NCI-H774 (cell line): ENCODE data around the gene CDH12.
"Not testable (repeated sequence)": the region's sequence is repeated elsewhere in the genome, so short reads cannot be mapped to it uniquely, and the experiment has no call there.

ENCODE experiments used
- DNase-seq: peaks from one replicate; lab custom pipeline; 2025; lab: John Stamatoyannopoulos, UW

The CDH12 gene

DNA sequence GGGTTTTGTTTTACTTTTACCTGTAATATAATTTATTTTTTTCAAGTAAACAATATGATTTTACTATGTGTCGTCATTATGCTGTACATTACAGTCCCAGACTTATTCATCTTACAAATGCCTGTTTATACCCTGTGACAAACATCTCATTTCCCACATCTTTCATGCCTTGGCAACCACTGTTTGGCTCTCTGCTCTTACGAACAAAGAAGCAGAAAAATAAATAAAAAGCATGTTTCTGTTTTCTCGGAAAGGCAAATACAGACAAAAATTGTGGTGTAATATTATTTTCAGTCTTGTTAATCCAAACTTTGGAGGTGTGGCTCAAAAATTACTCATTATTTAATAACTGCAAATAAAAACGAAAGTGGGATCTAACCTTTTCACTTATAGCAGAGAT lies 393.0 kb downstream of the CDH12 start:
- no peak for DNase-seq

DNA sequence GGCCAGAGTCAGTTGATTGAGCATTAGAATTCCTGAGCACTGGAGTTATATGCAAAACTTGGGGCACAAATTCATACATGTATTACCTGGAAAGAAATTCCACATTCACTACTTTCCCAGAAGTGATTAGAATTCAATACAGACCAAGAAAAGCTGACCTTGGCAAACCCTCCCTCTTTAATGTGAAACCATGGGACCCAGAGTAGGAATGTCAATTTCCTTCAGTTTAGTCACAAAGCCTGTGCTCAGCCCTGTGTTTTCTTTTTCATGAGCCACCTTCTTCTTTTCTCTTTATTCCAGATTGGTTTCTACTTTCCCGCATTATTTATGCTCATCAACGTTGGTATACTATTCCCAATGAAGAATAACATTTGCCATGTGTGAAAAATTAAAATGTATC lies 420.2 kb downstream of the CDH12 start:
- no peak for DNase-seq

DNA sequence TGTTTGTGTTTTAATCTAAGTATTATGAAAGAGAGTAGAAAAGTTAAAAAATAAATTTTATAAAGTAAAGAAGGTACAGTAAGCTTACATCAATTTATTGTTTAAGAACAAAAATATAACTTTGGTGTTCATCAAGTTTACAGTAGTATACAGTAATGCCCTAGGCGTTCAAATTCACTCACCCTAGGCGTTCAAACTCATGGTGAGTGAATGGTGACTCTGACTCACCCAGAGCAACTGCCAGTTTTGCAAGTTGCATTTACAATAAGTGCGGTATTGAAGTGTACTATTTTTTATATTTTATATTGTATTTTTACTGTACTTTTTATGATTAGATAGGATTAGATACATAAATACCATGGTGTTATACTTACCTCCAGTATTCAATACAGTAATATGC lies 421.3 kb downstream of the CDH12 start:
- DNase-seq: no peak

DNA sequence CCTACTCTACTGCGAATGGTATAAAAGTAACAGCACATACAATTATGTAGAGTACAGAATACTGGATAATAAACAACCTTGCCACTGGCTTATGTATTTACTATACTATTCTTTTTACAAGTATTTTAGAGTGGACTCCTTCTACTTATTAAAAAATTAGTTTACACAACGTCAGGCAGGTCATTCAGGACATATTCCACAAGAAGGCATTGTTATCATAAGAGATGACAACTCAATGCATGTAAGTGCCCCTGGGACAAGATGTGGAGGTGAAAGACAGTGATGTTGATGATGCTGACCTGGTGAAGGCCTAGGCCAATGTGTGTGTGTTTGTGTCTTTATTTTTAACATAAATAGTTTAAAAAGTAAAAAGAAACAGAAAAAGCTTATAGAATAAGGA lies 421.7 kb downstream of the CDH12 start:
- DNase-seq: no peak

DNA sequence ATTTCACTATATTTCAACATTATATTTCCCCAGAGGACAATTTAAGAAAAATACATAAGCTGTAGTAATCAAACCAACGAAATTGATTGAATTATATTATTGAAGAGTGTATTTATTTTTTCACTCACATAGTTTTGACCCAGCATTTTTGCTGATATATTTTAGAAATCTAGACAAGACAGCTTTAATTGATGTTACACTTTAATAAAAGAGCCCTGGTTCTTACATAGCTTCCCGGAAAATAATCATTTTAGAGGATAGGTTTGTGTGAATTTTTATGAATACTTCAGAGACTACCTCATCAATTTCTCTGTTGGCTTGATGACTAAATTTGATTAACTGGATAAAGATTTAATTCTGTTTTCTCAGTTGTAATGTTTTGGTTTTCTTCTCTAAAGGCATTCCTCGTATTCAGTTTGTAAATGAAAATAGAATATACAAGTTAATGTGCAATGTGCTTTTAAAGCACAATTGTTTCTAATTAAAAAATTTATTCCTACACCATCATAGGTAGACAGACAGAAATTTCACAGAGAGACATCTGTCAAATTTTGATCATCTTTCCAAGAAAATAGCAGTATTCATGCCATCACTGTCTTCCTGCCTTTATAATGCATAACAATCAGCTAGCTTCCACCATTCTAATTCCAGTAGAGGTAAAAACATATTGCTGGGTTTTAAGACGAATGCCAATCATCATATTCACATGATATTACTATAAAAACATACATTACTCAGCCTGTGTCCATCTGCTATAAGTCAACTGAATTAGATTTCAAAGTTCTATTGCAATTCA lies 441.4 kb downstream of the CDH12 start:
- no peak for DNase-seq

DNA sequence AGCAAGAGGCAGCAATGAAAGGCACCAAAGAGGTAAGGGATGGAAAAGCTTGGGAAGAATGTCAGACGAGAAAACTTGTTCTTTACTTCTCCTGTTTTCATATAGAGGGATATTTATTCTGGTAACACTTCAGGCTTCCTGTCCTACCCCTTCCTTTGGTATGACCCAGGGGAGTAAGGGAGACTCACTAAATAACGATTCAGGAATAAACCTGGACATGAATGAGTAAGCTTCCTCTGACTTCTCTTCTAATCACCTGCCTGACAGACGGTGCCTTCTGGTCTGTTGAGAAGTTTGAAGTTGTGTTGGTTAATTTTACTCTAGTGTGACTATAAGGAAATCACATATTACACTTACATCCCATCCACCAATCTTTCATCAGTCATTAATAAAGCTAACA lies 461.2 kb downstream of the CDH12 start:
- no peak for DNase-seq

DNA sequence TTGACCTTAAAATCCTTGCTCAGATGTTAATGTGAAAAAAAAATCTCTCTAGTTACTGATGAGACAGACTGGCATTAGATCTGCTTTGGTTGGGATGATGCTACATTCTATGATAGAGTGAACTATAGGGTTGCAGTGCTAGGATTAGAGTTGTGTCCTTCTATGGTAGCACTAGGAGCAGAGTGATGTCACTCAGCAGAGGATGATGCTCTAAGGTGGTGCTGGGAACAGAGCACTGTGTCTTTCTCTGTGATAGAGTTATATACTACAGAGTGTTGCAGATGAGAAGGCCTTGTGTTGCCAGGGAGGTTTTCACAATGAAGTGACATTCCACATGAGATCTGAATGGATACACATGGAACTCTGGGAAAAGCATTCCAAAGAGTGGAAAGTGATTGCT lies 462.3 kb downstream of the CDH12 start:
- DNase-seq: no peak

DNA sequence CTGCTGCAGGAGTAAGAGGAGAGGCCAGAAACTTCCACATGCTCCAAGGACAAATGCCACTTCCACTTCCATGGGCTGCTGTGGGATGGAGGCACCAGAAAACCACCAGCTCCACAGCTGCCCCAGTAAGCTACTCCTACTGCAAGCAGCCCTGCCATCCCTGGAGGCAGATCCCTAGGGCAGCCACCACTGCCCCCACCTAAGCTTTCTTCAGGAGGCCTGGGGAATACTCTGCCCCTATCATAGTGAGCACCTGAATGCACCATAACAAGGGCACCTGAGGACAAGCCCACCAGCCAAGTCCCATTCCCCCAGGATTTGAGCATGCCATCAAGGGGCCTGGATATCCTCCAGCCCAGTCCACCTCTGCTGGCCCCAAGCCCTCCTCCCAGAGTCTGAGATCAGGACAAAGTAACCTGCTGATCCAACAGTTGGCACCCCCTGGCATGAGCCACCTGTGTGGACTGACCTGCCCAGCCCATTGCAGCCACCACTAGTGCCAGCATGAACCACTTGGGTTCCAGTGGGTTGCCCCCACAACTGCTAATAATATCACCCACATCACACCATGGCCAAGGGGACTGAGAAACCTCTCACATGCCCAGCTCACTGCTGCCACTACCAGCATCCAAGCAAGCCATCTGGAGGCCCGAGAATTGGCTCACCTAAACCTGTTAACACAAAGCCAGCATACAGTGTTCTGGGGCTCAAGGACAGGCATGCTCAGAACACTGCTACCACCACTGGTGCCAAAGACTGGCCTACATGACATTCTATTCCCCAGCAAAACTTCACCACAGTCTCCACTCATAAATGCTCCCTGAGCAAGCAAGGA lies 480.1 kb downstream of the CDH12 start:
- no peak for DNase-seq

DNA sequence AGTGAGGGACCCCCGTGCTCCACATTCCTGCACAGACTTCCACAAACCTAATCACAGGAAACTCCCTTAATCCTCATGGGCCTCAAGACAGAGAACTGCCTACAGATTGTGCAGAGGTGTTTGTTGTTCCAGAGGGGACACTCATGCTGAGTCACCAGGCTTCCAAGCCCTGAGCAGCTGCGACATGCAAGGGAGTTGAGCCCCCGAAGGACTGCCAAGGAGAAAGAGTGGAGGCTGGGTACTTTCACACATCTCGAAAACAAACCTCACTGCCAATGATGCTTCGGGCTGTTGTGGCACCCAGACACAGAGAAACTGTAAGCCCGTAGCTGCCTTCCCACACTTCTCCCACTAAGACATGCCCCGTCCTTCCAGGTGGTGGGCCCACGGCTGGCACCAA lies 480.8 kb downstream of the CDH12 start:
- DNase-seq: no peak

DNA sequence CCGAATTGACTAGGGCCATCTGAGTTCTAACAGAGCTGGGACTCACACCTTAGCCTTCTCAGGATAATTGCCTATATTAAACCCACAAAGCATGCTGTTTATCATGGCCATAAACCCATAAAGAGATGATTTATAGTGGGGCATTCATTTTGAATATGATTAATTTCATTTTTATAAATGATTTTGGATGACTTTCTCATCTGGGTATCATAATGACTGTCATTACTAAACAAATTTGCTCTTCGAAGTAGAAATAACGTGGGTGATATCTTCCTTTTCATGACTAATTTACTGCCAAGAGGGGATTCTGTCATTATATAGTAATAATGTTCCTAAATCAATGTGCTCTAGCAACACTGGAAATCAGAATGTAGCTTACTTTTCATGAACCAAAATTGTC lies 498.2 kb downstream of the CDH12 start:
- no peak for DNase-seq

DNA sequence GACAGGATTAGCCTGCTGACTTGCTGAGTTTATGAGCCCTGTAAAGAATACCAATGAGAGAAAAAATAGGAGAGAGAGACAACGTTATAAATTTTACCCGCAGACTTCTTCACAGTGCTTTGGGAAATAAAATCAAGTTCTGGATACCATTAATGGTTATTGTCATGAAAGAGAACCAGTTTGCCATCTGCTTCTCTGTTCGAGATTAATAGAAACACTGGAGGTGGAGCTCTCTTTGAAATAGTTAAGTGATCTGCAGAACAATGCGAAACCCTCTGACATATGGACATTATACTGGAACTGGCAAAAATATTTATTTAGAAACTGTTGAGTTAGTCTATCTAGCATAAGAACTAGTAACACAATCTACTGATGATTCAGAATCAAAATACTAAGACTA lies 500.7 kb downstream of the CDH12 start:
- no peak for DNase-seq

DNA sequence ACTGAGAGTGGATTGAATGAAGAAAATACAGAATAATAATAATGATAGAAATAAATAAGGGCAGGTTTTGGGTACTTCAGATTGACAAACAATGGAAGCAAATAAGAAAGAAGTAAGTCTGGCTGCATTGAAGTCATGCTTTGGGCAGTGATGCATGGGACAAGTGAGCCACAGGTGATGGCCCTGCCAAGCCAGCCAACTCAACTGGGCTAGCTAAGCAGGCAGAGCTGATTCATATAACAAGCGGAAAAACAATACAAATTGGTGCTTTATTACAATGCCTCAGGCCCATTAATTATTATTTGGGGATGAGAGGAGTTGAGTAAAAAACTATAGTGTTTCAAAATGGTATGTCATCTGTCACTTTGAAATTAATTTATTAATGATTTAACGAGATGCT lies 502.0 kb downstream of the CDH12 start:
- DNase-seq: no peak

DNA sequence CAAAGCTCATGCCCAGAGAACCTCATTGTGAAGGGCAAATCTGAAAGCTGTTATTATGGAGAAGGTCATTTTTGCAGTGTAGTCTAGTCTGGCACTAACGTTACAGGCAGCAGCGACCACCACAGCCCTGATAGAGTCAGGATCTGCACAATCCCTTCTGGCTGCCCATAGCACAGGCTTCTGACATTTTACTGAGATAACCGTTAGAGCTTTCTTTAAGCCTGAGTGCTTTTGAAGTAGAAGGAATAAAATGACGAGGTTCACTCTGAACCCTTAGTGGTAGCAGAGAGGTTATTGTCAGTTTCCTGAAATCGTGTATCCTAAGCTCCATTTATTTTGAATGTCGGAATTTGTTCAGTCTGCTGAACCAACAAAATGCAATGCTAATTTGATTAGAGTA lies 505.1 kb downstream of the CDH12 start:
- DNase-seq: no peak

DNA sequence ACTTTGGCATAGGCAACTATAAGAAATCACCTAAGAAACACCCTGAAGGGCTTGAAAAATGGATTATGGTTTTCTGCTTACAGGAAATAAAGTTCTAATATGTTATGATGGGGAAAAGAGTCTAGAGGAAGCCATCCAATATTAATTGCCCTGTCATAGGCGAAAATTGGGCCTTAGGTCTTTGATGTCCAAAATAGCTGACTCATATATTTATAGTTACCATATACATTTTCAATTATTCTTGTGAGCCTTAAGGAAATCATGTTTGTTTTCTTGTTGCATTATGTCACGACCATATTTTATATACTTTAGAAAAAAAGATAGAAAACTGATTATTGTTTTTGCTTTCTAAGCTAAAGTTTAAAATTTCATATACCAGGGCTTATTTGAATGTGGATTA lies 509.1 kb downstream of the CDH12 start:
- no peak for DNase-seq

DNA sequence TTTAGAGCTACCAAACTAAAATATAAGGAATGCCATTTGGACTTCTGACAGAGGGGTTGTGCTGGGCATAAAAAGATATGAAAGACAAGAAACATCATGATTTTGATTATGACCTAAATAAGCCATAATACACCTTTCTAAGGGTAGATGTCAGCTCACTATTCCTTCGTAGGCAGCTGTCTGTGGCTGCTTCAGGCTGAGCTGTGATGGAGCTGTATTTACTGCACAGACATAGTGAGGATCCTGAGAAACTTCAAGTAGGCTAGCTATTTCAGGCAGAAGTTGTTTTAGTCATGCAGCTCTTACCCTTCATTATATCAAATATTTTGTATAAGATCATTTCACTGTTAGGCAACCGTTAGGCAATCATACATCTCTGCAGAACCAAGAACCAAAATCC lies 511.7 kb downstream of the CDH12 start:
- no peak for DNase-seq

DNA sequence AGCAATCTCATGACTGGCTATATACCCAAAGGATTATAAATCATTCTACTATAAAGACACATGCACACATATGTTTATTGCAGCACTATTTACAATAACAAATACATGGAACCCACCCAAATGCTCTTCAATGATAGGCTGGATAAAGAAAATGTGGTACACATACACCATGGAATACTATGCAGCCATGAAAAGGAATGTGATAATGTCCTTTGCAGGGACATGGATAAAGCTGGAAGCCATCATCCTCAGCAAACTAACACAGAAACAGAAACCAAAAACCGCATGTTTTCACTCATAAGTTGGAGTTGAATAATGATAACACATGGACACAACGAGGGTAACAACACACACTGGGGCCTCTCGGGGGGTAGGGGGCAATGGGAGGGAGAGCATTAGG lies 520.2 kb downstream of the CDH12 start:
- DNase-seq: not testable (repeated sequence)

DNA sequence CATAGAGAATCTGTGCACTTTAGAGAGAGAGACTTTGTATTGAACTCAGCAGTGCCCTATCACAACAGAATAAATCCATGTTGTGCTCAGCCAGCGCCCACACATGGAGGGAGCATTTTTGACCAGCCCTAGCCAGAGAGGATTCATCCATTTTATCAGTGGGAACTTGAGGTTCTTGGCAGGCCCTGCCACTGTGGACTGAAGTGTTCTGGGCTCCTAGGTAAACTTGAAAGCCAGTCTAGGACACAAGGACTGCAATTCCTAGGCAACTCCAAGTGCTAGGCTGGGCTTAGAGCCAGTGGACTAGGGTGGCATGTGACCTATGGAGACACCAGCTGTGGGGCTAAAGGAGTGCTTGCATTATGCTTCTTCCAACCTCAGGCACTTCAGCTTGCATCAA lies 523.5 kb downstream of the CDH12 start:
- DNase-seq: no peak

DNA sequence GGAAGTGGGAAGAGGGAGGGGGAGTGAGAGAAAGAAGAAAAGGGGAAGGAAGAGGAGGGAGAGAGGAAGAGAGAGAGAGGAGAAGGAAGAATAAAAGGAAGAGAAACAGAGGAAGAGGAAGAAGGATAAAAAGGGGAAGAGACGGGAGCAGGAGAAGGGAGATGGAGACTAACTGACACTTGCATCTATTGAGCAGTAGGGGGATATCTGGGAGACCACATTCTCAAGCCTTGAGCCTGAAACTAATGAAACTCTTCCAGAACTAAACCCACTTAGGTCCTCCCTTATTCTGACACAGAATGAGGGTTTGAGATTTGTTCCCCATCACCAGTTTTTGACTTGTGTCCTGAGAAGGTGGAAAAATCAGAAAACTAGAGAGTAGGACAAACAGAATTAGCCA lies 533.3 kb downstream of the CDH12 start:
- no peak for DNase-seq

DNA sequence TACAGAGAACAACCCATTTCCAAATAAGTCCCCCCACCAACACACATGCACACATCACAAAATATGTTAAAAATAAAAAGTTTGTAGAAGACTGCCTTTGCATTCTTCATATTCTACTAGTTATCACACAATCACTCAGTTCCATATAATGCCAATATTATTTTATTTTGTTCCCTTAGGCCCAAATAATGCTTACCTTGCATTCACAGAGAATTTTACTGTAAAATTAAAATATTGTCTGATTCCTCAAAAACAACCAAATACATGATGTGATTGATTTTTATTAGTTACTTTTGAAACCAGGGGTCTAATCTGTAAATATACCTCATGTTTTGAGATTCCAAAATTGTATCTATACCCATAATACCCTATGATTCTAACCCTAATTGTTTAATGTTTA lies 536.9 kb downstream of the CDH12 start:
- DNase-seq: no peak

DNA sequence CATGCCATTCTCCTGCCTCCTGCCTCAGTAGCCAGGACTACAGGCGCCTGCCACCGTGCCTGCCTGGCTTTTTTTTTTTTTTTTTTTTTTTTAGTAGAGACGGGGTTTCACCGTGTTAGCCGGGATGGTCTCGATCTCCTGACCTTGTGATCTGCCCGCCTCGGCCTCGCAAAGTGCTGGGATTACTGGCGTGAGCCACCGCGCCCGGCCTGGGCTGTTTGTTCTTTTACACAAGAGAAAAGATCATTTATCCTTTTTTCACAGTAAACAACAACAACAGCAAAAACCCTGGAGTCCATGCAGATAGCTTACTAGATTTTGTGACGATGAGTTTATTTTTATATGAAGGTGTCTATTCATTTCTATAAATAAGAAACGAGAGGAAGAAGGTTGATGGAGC lies 538.1 kb downstream of the CDH12 start:
- not testable (repeated sequence) for DNase-seq

DNA sequence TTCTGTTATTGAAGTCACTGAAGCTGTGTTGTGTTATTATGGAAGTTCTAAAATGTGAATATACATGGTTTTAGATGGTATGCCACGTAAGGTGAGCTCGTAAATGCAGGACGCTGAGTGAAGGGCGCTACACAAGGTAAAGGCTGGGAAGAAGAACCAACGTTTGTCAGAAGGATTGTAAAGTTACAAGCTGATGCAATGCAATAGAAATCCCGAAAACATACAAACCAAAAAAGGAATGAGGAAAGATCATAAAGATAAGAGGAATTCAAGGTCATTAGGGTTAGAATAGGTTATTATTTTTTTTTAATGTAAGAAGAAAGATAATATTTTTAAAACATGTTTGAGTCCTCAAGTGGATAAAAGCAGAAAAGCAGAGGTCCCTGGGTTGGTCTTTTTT lies 538.6 kb downstream of the CDH12 start:
- no peak for DNase-seq

DNA sequence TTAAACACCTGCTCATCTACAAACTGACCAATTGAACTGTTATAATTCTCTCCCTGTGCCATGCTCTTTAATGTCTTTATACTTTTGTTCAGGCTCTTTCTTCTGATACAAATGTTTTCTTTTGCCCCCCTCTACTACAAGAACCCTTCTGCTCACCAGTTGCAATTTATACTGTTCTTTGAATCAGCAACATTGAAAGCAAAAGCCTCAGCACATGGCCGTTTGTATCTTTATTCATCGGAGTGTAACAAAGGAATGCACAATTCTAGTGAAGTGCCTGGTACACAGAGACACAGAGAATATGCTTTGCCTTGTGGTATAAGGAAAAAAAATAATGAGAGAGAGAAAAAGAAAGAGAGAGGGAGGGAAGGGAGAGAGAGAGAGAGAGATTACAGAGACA lies 547.1 kb downstream of the CDH12 start:
- no peak for DNase-seq

DNA sequence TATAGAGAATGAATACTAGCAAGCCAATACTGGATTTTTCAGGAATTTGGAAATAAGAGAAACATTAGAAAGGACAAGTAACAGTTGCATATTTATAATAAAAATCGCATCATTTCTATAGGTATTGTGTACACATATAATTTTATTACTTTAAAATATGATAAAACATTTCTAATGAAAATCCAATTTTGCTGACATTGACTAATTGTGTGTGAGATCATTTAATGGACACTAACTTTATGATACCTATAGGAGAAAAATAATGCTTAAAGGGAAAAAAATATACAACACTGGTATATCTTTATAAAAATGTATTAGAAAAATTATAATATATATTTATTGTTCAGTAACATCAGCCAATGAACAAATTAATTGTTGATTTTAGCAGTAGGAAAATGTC lies 557.3 kb downstream of the CDH12 start:
- DNase-seq: no peak

DNA sequence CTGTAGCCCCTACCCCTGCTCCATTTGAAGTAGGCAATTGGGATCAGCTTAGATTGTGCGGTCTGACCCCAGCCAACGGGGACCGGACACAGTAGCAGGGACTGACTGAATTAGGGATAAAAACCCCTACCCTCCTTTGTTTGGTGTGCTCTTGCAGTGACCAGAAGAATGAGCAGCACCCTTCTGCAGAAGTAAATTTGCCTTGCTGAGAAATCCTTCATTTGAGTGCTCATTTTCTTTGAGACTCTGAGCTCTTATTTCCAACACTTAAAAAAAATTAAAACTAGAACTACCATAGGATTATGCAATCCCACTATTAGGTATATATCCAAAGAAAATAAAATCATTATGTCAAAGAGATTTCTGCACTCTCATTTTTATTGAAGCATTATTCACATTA lies 560.0 kb downstream of the CDH12 start:
- no peak for DNase-seq
